GM12878 (cell line): Measurements from ENCODE around the gene CADM3. TPM values are rescaled to one million over a fixed set of nuclear protein-coding genes. Genes with fewer than 3 reads are reported as not detected.

Experiments
- ATAC-seq: fragments of 200-7000 bp; cut with Tn5 transposase; 3 replicates; pipeline ENCODE4 v1.9.1; 2020; ENCODE audit warnings: mild to moderate bottlenecking, moderate library complexity
- BruUV-seq: library from RNA; stranded (reverse); fragments of 400-500 nt; replicated peaks from 2 replicates; lab custom pipeline; 2021; lab: Mats Ljungman, UMichigan
- CTCF ChIA-PET: fragments of 300-600 bp; sonication (Branson Sonifier 250); formaldehyde crosslinking; extraction: SDS; loops from one replicate; lab custom pipeline; 2021; ENCODE audit warnings: inconsistent platforms; lab: Yijun Ruan, JAX
- POLR2A ChIA-PET: fragments of 350-600 bp; formaldehyde crosslinking; extraction: SDS; loops from one replicate; lab custom pipeline; 2021; ENCODE audit warnings: inconsistent platforms; lab: Charles Lee
- RAD21 ChIA-PET: fragments of 300-600 bp; sonication (Branson Sonifier 250); formaldehyde crosslinking; loops from one replicate; lab custom pipeline; 2023; ENCODE audit warnings: antibody characterized with exemption; ENCODE audit not compliant: unreplicated experiment; lab: Charles Lee
- SMC1A ChIA-PET: fragments of 300-600 bp; sonication (Branson Sonifier 250); formaldehyde crosslinking; loops from one replicate; lab custom pipeline; 2023; ENCODE audit not compliant: unreplicated experiment, uncharacterized antibody; lab: Charles Lee
- DNase-seq: peaks from one replicate; pipeline ENCODE4 v3.0.0-alpha.2; 2011; ENCODE audit warnings: low read depth, low spot score
- FAIRE-seq: peaks from 3 replicates; lab custom pipeline; 2011; peaks lifted over from hg19 to GRCh38; lab: Jason Lieb, UNC
- H2AFZ ChIP-seq: 2 replicates; pipeline ENCODE4 v1.6.0; 2011; ENCODE audit warnings: low read depth, low read length, control low read depth; ENCODE audit not compliant: control insufficient read depth
- H3K27ac ChIP-seq: 2 replicates; pipeline ENCODE4 v1.5.1; 2011; ENCODE audit warnings: control low read depth; ENCODE audit not compliant: control insufficient read depth, insufficient read depth
- H3K27me3 ChIP-seq, 2 experiments: replicated peaks in 1 of 2; 2 replicates each; pipeline versions ENCODE4 v1.6.0 to v1.6.1; 2011; ENCODE audit warnings: low read length in 1 of 2; ENCODE audit not compliant: control insufficient read depth in 2 of 2, insufficient read depth in 2 of 2
- H3K36me3 ChIP-seq, 2 experiments: 2 replicates each; pipeline ENCODE4 v1.5.1; 2011; ENCODE audit warnings: low read length in 1 of 2; ENCODE audit not compliant: control insufficient read depth in 2 of 2, insufficient read depth in 2 of 2
- H3K4me1 ChIP-seq: 2 replicates; pipeline ENCODE4 v1.6.1; 2011; ENCODE audit warnings: mild to moderate bottlenecking, low read length, moderate library complexity, mixed read lengths; ENCODE audit not compliant: control insufficient read depth, insufficient read depth
- H3K4me2 ChIP-seq: 2 replicates; pipeline ENCODE4 v1.6.0; 2011; ENCODE audit warnings: control low read depth; ENCODE audit not compliant: control insufficient read depth, insufficient read depth
- H3K4me3 ChIP-seq: fragments of 200-600 bp; sonication (generic); 2 replicates; pipeline ENCODE4 v1.5.1; 2016
- H3K79me2 ChIP-seq: 2 replicates; pipeline ENCODE4 v1.6.0; 2011; ENCODE audit warnings: low read length; ENCODE audit not compliant: control insufficient read depth, insufficient read depth
- H3K9ac ChIP-seq: 2 replicates; pipeline ENCODE4 v1.8.0; 2011; ENCODE audit warnings: low read length, control low read depth, mixed read lengths; ENCODE audit not compliant: control insufficient read depth, insufficient read depth
- H3K9me3 ChIP-seq: replicated peaks from 3 replicates; pipeline ENCODE4 v1.5.1; 2011; ENCODE audit warnings: mild to moderate bottlenecking, low read length; ENCODE audit not compliant: control insufficient read depth, insufficient read depth
- H4K20me1 ChIP-seq: 2 replicates; pipeline ENCODE4 v1.6.0; 2011; ENCODE audit not compliant: control insufficient read depth, insufficient read depth
- ATF7 ChIP-seq: fragments of 450-650 bp; IDR thresholded peaks from 2 replicates; pipeline ENCODE4 v1.6.1; 2016; ENCODE audit warnings: low read depth, mild to moderate bottlenecking
- EGR1 ChIP-seq, 2 experiments: IDR thresholded peaks; 1 replicate in 1 of 2; 2 replicates in 1 of 2; pipeline ENCODE4 v1.6.1; 2011 to 2012; ENCODE audit warnings: low read depth in 2 of 2, low read length in 2 of 2, borderline replicate concordance in 1 of 2, mild to moderate bottlenecking in 1 of 2, moderate library complexity in 1 of 2
- FOXK2 ChIP-seq: fragments of 450-650 bp; IDR thresholded peaks from 2 replicates; pipeline ENCODE4 v1.6.1; 2017; ENCODE audit warnings: mild to moderate bottlenecking, moderate library complexity
- ZNF592 ChIP-seq: fragments of 450-650 bp; IDR thresholded peaks from 2 replicates; pipeline ENCODE4 v1.6.1; 2017; ENCODE audit warnings: mild to moderate bottlenecking, moderate library complexity
- ZZZ3 ChIP-seq: IDR thresholded peaks from 2 replicates; pipeline ENCODE4 v1.6.1; 2011; ENCODE audit warnings: low read depth; ENCODE audit not compliant: control insufficient read depth, insufficient read length
- WGBS: methylation state at CpG from one replicate; pipeline ENCODE4 v1.1.6; 2016; ENCODE audit warnings: low lambda C conversion rate; ENCODE audit not compliant: insufficient replicate concordance, insufficient coverage; ENCODE audit errors: missing lambda C conversion rate; 5-methylcytosine and 5-hydroxymethylcytosine counted together
- in situ Hi-C: fragments of 300-500 bp; cut with MboI; formaldehyde crosslinking; loops from 9 replicates; pipeline ENCODE4 v1.14.3; 2018; ENCODE audit warnings: mixed read lengths
- intact Hi-C: fragments of 100-400 bp; cut with micrococcal nuclease; formaldehyde crosslinking; loops from one replicate; pipeline ENCODE4 v1.14.2; 2022; ENCODE audit not compliant: unreplicated experiment
- polyA plus RNA-seq, 11 experiments: library from polyadenylated mRNA; depleted of rRNA in 4 of 11; unstranded in 6 of 11; stranded (reverse) in 5 of 11; fragments of >200 nt; fragmentation: Nextera tagmentation in 4 of 11; fragmentation: Illumina TruSeq in 1 of 11; extraction: Ambion mirVana in 4 of 11; extraction: Trizol in 1 of 11; gene quantifications; 1 replicate in 1 of 11; 2 replicates in 10 of 11; pipeline versions ENCODE4 v1.2.1 to v1.2.3, GENCODE V29; 2011 to 2016; ENCODE audit warnings: inconsistent platforms in 2 of 11, missing spikeins in 2 of 11, low read depth in 1 of 11
- total RNA-seq, 4 experiments: library from RNA; depleted of rRNA in 3 of 4; stranded (reverse); fragments of >200 nt in 3 of 4; fragmentation: Illumina TruSeq in 1 of 4; extraction: Trizol in 1 of 4; gene quantifications; 2 replicates each; pipeline versions ENCODE4 v1.2.1 to v1.2.3, GENCODE V29; 2013 to 2021

CADM3 gene
- total and polyA plus RNA-seq, 10 of the 15 experiments (the other 5 are each of a cell fraction or from before 2014, with no cell fraction given) = 0.04 to 0.37 TPM; not detected in 8

- in situ Hi-C loops = no loop called here
- SMC1A ChIA-PET = no interaction called here
- H3K27me3 ChIP-seq = peaks cover 1 to 10% of the 10 kb centered on the region in 2 experiments
- no peak for FAIRE-seq
- H3K4me1 ChIP-seq = no peaks in the 10 kb centered on the region
- no TSS peak for BruUV-seq
- H2AFZ ChIP-seq = no peak overlapping the region
- RAD21 ChIA-PET = no interaction called here
- CTCF ChIA-PET = no interaction called here
- H4K20me1 ChIP-seq = no peaks in the 10 kb centered on the region
- intact Hi-C loops = no loop called here
- no peak for TF ChIP-seq ATF7
- no peak for TF ChIP-seq ZZZ3
- TF ChIP-seq, all 136 proteins: peak for 0
- Histone ChIP-seq H3K27ac (no peak overlapping the region), H3K36me3 (no peaks in the 10 kb centered on the region), H3K79me2 (no peaks in the 10 kb centered on the region), H3K4me3 (no peak overlapping the region), H3K4me2 (no peak overlapping the region), H3K9ac (no peak overlapping the region), H3K9me3 (no peaks in the 10 kb centered on the region)
- 13% methylated on average over 7 of the region's 7 CpGs for WGBS
- ATAC-seq (no peak; the same call in 2 of the 3 replicates), DNase-seq (no peak)
- POLR2A ChIA-PET = no interaction called here
Observed at GRCh38 chr1:159173320-159173719, 1.9 kb downstream of the CADM3 start.

DNA sequence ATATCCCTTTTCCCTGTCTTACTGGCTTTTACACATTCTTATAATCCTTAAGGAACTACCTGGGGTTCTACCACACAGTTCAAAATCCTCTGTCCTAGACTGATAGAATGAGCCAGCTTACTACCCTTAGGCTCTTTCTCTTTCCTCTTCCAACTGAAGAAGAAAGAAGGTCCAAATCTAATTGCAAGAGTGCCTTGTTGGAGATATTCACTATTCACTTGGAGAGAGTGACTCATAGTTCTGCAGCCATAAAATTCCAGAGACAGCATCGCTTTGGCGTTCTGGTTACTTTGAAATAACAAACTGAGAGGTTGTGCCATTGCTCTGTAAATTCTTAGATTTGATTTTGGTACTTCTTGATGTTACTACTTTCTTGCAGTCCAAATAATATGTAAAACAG, 4.2 kb downstream of the CADM3 start:
- no peak overlapping the region for H3K4me3 ChIP-seq
- H3K4me1 ChIP-seq = no peaks in the 10 kb centered on the region
- 0% methylated on average over 2 of the region's 2 CpGs for WGBS
- BruUV-seq = no TSS peak
- no peak for ATAC-seq
- no peak overlapping the region for H2AFZ ChIP-seq
- ChIA-PET POLR2A (no interaction called here), RAD21 (no interaction called here), CTCF (interaction anchor here (1.3 to 2.8 kb wide), 3 partner anchors 32 to 38 kb away, joined by 3 to 7 read pairs (median 5); no protein-coding TSS in a partner anchor), SMC1A (interaction anchor here (0.6 to 0.7 kb wide), 2 partner anchors 49 to 974 kb away, joined by 3 read pairs; no protein-coding TSS in a partner anchor)
- H3K79me2 ChIP-seq = no peaks in the 10 kb centered on the region
- H3K36me3 ChIP-seq = no peaks in the 10 kb centered on the region
- no peak overlapping the region for H3K9ac ChIP-seq
- intact Hi-C loops (no loop called here), in situ Hi-C loops (no loop called here)
- H3K4me2 ChIP-seq = no peak overlapping the region
- H3K27ac ChIP-seq = no peak overlapping the region
- peaks cover 1 to 10% of the 10 kb centered on the region in 2 experiments for H3K27me3 ChIP-seq
- no peak for DNase-seq
- H4K20me1 ChIP-seq = no peaks in the 10 kb centered on the region
- TF ChIP-seq EGR1 (IDR thresholded peaks at IDR 0.05; ENCODE audit: borderline replicate concordance in 1 of 2, low read depth in 2 of 2, low read length in 2 of 2) (no peak), ZNF592 (no peak), FOXK2 (no peak)
- FAIRE-seq = no peak
- H3K9me3 ChIP-seq = no peaks in the 10 kb centered on the region
